Uterus (tissue), 4 donors: ENCODE data around the gene PRXL2A. TPM values are rescaled to one million over a fixed set of nuclear protein-coding genes. Genes with fewer than 3 reads are reported as not detected.
A peak's percentile ranks its signal among the peaks of the same experiment; 100 is the strongest.

Source experiments
- DNase-seq, 2 donors: peaks; one replicate each; pipeline ENCODE4 v3.0.0-alpha.2; 2019 to 2020
- H3K27ac ChIP-seq, 2 donors: fragments of 200-600 bp; sonication (generic); 1 replicate in 1 of 2; 2 replicates in 1 of 2; pipeline ENCODE4 v1.5.1; 2016 to 2018
- H3K27me3 ChIP-seq, 2 donors: fragments of 200-600 bp; sonication (generic); one replicate each; pipeline ENCODE4 v1.5.1; 2018 to 2019; ENCODE audit warnings: control low read depth in 1 of 2
- H3K36me3 ChIP-seq, 2 donors: fragments of 200-600 bp; sonication (generic); one replicate each; pipeline ENCODE4 v1.5.1; 2019; ENCODE audit warnings: control low read depth in 1 of 2
- H3K4me1 ChIP-seq, 2 donors: fragments of 200-600 bp; sonication (generic); one replicate each; pipeline ENCODE4 v1.5.1; 2018 to 2019; ENCODE audit warnings: control low read depth in 1 of 2
- H3K4me3 ChIP-seq, 2 donors: fragments of 200-600 bp; sonication (generic); 1 replicate in 1 of 2; 2 replicates in 1 of 2; pipeline ENCODE4 v1.5.1; 2018 to 2019; ENCODE audit warnings: mild to moderate bottlenecking in 1 of 2
- H3K9me3 ChIP-seq, 2 donors: fragments of 200-600 bp; sonication (generic); one replicate each; pipeline ENCODE4 v1.5.1; 2019; ENCODE audit warnings: control low read depth in 1 of 2
- CTCF ChIP-seq, 4 experiments: fragments of 200-600 bp in 2 of 4; fragments of 450-650 bp in 2 of 4; sonication (generic) in 2 of 4; IDR thresholded peaks; one replicate each; pipeline ENCODE4 v1.5.1; 2016 to 2019; ENCODE audit warnings: antibody characterized with exemption in 4 of 4, mild to moderate bottlenecking in 2 of 4, moderate library complexity in 1 of 4
- POLR2A ChIP-seq, 2 donors: fragments of 450-650 bp; IDR thresholded peaks; one replicate each; pipeline ENCODE4 v1.6.1; 2016; ENCODE audit warnings: antibody characterized with exemption in 2 of 2, mild to moderate bottlenecking in 1 of 2, moderate library complexity in 1 of 2
- intact Hi-C: fragments of 100-400 bp; cut with DNase I; formaldehyde crosslinking; loops from one replicate; pipeline ENCODE4 v1.15.1; 2023; ENCODE audit warnings: low total_unique reads
- total RNA-seq, 4 donors: library from RNA; depleted of rRNA in 3 of 4; stranded (reverse); fragments of >200 nt in 3 of 4; gene quantifications; one replicate each; pipeline versions ENCODE4 v1.1.0 to v1.2.4, GENCODE V29; 2014 to 2023
- donor health status: DM: yes; HTN: yes; CAD: no.

PRXL2A gene
- total RNA-seq, 4 donors from 2014 or later = 12.3 to 70.7 (median 50.9) TPM

DNA sequence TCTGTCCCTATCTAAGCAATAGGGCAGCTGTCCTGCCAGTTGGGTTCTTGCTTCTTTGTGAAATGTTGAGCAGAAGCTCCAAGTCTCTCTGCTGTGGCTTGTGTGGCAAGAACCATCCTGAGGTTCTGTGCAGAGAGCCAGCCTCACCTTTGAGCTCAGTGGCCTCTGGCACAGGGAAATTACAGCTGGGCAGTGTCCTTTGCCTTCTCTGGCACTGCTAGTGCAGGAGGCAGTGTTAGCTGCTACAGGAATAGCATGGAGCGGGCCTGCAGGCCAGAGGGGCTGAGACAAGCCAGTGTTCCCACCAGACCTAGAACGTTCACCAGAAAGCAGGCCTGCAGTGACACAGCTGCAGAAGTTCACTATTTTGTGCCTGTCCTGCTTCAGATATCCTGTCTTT, 1.8 kb downstream of the PRXL2A start:
- Histone ChIP-seq H3K27ac (peak overlapping the region in 1 of 2 donors; percentile 5), H3K4me3 (no peak overlapping the region), H3K9me3 (no peaks in the 10 kb centered on the region), H3K36me3 (no peaks in the 10 kb centered on the region), H3K27me3 (no peaks in the 10 kb centered on the region), H3K4me1 (peaks cover 0 to 8% of the 10 kb centered on the region in 2 donors)
- DNase-seq = no peak
- intact Hi-C loops = no loop called here
- TF ChIP-seq POLR2A (IDR thresholded peaks at IDR 0.05) (no peak), CTCF (IDR thresholded peaks at IDR 0.05) (no peak)

GRCh38 chr10:80410578-80411145, 2.3 kb downstream of the PRXL2A start:
- no peaks in the 10 kb centered on the region for H3K27me3 ChIP-seq
- no peak overlapping the region for H3K4me3 ChIP-seq
- no peaks in the 10 kb centered on the region for H3K36me3 ChIP-seq
- no peak for TF ChIP-seq CTCF (IDR thresholded peaks at IDR 0.05)
- TF ChIP-seq POLR2A (IDR thresholded peaks at IDR 0.05) = no peak
- intact Hi-C loops = no loop called here
- H3K27ac ChIP-seq = peak overlapping the region in 1 of 2 donors; percentile 5
- DNase-seq = no peak
- no peaks in the 10 kb centered on the region for H3K9me3 ChIP-seq
- peaks cover 0 to 12% of the 10 kb centered on the region in 2 donors for H3K4me1 ChIP-seq

- Histone ChIP-seq H3K4me1 (peaks cover 0 to 18% of the 10 kb centered on the region in 2 donors), H3K9me3 (no peaks in the 10 kb centered on the region), H3K27ac (peak overlapping the region in 1 of 2 donors; percentile 3), H3K27me3 (no peaks in the 10 kb centered on the region), H3K36me3 (no peaks in the 10 kb centered on the region), H3K4me3 (no peak overlapping the region)
- intact Hi-C loops = no loop called here
- TF ChIP-seq POLR2A (IDR thresholded peaks at IDR 0.05) (no peak), CTCF (IDR thresholded peaks at IDR 0.05) (no peak)
- no peak for DNase-seq
Measured at GRCh38 chr10:80411267-80411668, 2.9 kb downstream of the PRXL2A start.

DNA sequence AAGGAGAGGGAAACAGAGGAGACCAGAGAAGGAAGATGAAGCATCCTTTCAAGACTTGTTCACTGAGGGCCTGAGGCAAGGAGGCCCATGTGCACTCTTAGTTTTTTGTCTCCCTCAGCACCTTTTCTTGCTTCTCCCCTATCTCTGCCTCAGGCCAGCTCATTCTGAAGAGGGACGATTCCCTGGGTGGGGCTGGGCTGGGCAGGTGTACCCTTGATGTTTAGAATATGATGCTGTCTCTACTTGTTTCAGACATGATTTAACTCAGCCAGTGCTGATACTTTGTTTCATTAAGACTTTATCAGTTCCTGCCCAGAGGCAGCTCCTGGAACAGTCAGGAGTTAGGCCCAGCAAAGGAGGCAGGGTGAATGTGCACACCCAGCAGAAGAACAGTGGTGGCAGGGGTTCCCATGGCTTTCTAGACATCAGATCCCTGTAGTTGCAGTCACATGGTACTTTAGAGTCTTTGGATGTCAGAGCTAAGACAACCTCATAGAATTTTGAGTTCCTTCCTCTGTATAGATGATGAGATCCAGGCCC, 3.4 kb downstream of the PRXL2A start:
- H3K4me1 ChIP-seq = peaks cover 0 to 18% of the 10 kb centered on the region in 2 donors
- no peaks in the 10 kb centered on the region for H3K27me3 ChIP-seq
- TF ChIP-seq POLR2A (IDR thresholded peaks at IDR 0.05) (no peak), CTCF (IDR thresholded peaks at IDR 0.05) (no peak)
- no peaks in the 10 kb centered on the region for H3K36me3 ChIP-seq
- H3K27ac ChIP-seq = peak overlapping the region in 1 of 2 donors; percentile 3
- no peak overlapping the region for H3K4me3 ChIP-seq
- DNase-seq = no peak
- intact Hi-C loops = no loop called here
- no peaks in the 10 kb centered on the region for H3K9me3 ChIP-seq

DNA sequence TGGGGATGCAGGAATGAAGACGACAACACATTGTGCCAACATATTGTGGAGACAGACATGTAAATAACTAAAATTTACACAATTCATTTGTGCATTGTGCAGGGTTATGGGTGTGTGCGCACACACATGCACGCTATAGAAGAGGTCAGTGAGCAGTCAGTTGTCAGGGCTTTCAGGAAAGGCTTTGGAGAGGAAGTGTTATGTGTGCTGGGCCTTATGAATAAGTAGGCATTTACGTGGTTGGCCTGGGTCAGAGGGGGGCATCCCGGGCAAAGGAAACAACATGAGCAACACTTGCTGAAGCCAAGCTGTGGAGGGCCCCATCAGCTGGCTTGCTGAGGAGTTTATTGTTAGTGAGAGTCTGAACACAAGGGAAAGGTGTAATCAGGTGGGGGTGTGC, 4.1 kb downstream of the PRXL2A start:
- Histone ChIP-seq H3K4me3 (no peak overlapping the region), H3K4me1 (peaks cover 0 to 18% of the 10 kb centered on the region in 2 donors), H3K27ac (peak overlapping the region in 1 of 2 donors; percentile 28), H3K9me3 (no peaks in the 10 kb centered on the region), H3K36me3 (no peaks in the 10 kb centered on the region), H3K27me3 (no peaks in the 10 kb centered on the region)
- intact Hi-C loops = no loop called here
- no peak for DNase-seq
- TF ChIP-seq POLR2A (IDR thresholded peaks at IDR 0.05) (no peak), CTCF (IDR thresholded peaks at IDR 0.05) (no peak)
